SK-N-MC (cell line): ENCODE results near the gene PRF1.

Experiments
- EZH2 ChIP-seq: fragments of 200-600 bp; sonication (generic); IDR thresholded peaks from one replicate; pipeline ENCODE4 v1.6.1; 2017; ENCODE audit warnings: antibody characterized with exemption
- FOXP2 ChIP-seq: optimal IDR thresholded peaks from 2 replicates; pipeline ENCODE3; 2011; ENCODE audit warnings: mild to moderate bottlenecking, moderate library complexity; ENCODE audit not compliant: insufficient read depth; ENCODE audit errors: extremely low read length, control extremely low read depth
- POLR2AphosphoS5 ChIP-seq: IDR thresholded peaks from 2 replicates; pipeline ENCODE4 v1.6.1; 2012; ENCODE audit warnings: mild to moderate bottlenecking, low read depth, low read length, borderline replicate concordance

GRCh38 chr10:70571636-70572439 is 30.7 kb downstream of the PRF1 start:
- TF ChIP-seq EZH2: no peak
- no peak for TF ChIP-seq POLR2AphosphoS5
- TF ChIP-seq FOXP2: no peak
